Measurements from ENCODE around the gene ZNF506.
"Not testable (repeated sequence)": the region's sequence is repeated elsewhere in the genome, so short reads cannot be mapped to it uniquely, and the experiment has no call there.

Gene ZNF506

DNA sequence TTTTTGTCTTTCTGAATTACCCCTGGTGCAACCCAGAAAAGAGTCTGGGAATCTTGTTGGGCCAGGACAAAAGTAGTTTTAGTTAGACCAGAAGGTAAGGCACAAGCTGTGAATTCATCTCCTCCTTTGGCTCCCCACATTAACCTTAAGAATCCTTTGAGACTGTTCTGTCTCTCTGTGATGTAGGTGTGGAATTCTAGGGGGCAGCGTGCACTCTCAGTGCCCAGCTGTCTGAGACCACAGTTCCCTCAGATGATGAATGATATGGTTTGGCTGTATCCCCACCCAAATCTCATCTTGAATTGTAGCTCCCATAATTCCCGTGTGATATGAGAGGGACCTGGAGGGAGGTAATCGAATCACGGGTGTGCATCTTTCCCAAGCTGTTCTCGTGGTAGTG, 43.9 kb downstream of the ZNF506 start:
- DNase-seq: no peak

DNA sequence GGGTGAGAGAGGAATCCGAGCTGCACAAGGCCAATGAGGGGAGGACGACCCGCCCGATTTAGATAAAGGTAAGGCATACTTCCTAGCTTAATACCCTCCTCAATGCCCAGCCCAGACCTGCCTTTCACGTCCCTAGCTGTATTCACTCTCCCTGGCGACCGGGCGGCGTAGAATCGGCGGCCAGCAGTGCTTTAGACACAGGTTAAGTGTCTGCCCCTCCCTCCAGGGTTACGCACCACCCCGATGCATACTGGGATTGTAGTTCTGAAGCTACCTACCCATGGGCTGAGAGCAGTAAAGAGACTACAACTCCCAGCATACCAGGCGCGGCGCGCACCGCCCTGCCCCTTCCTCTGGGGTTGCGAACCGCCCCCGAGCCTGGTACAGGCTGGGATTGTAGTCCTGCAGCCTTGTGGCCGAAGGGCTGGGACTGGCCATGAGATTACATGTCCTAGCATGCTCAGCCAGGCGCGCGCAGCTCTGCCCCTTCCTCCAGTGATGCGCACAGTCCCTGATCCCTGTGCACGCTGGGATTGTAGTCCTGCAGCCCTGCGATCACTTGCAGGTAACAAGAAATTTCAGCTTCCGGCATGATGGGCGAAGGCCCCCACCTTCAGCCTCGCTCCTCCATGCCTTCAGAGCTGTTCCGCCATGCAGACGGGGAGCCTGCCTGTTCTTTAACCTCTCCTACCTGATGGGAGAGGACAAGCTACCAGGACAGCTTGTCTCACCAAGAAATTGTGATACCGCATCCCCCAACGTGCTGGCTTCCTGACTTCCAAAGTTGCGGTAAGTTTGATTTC, 45.1 kb downstream of the ZNF506 start:
- DNase-seq: peak; percentile 89

DNA sequence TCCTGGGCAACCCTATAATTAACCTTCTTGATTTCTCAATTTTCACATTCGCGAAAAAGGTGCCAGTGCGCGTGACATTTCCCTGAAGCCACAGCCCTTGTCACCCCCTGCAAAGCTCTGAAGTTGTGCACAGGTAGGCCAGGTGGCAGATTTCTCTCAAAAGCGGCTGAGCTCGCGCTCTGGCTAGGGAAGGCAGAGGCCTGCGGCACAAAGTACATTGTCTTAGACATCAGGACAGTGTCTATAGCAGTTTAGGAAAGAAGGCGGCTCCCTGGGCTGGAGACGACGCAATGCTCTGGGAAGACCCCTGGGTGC, 45.7 kb downstream of the ZNF506 start:
- DNase-seq: no peak

DNA sequence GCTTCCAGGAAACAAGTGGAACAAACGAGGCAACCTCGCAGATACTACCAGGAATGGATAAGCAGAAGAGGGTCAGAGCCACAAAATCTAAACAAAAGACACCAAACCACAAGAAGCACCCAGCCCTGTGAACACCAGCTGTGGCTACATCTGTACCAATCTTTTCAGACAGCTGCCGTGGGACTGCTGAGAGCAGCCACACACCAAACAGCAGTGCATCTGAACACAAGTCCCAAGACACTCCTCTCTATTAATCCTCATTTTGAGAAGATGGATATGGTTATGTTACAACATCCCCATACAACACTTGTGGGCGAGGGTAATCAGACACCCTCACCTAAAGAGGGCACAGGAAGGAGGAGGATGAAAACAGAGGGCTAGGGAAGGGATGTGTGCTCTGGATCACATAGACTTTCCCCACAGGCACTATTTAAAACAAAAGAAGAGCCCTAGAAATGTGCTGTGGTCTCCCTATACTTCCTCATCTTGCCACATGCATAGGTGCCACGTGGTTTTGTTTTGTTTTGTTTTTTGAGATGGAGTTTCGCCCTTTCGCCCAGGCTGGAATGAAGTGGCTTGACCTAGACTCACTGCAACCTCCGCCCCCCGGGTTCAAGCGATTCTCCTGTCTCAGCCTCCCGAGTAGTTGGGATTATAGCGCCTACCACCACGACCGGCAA, 47.1 kb downstream of the ZNF506 start:
- DNase-seq: no peak

DNA sequence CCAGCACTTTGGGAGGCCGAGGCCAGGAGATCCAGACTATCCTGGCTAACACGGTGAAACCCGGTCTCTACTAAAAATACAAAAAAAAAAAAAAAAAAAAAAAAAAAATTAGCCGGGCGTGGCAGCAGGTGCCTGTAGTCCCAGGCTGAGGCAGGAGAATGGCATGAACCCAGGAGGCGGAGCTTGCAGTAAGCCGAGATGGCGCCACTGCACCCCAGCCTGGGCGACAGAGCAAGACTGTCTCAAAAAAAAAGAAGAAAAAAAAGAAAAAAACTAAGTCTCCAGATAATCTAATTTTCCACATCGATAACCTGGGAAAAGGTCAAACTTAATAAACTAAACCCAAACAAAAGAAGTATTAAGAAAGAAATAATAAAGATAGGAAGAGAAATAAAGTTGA, 49.6 kb downstream of the ZNF506 start:
- DNase-seq: not testable (repeated sequence)

GRCh38 chr19:19769971-19770370, 51.6 kb downstream of the ZNF506 start:
- not testable (repeated sequence) for DNase-seq

DNA sequence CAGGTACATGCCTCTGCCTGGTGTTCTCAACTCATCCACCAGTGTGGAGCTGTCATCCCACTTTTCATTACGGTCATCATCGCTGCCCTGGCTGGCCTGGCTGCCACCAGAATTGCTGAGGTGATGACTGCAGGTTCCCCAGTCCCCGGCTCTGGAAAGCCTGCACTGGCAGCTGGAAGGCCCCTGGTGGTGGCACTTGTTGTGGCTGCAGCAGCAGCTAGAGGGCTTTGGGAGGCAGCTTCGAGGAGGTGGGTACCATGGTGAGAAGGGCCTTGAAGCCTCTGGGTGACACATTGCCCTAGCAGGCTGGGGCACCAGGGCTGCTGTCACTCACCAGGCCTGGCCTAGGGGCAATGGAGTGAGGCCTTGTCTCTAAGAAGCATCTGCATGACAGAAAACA, 63.4 kb downstream of the ZNF506 start:
- DNase-seq: no peak

GRCh38 chr19:19752760-19753403, 68.7 kb downstream of the ZNF506 start:
- DNase-seq: no peak

GRCh38 chr19:19751846-19752245, 69.7 kb downstream of the ZNF506 start:
- DNase-seq: no peak

DNA sequence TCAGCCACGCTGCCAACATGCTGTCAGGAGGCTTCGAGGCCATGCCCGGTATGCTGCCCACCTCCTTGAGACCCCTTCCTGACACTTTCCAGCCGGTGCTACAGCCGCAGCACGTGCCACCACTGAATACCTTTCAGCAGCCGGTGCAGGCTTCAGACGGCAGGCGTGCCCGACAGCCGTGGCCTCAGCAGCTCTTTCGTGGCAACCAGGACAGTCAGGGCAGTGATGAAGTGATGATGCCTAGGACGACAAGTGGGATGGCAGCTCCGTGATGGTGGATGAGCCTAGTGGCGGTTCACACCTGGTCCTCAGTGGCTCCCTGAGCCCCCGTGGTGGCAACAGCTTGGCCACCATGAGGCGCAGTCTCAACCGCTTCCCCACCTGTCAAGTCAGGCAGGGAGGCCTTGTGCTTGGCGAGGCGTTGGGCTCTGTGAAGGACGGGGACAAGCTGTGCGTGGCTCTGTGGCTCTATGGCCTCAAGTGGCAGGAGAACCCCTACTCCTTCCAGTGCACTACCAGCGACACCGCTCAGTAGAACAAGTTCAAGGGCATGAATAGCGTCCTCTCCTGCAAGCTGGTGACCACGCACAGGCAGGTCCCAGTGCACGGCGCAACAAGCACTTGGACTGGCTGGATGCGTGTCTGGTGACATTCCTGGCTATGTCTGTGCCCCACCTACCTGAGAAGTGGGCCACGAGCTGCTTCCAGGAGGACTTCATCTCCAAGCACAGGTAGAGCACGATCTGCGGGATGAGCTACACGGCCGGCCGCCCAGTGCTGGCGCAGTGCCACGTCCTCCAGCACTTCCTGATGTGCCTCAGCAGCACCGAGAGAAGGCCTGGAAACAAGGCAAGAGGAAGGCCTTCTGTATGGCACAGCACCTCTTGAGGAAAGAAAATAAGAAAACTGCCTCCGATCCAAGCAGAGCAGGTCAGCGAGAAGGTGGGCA, 70.4 kb downstream of the ZNF506 start:
- no peak for DNase-seq

- DNase-seq: no peak
Measured at GRCh38 chr19:19749908-19750841, 71.4 kb downstream of the ZNF506 start.

DNA sequence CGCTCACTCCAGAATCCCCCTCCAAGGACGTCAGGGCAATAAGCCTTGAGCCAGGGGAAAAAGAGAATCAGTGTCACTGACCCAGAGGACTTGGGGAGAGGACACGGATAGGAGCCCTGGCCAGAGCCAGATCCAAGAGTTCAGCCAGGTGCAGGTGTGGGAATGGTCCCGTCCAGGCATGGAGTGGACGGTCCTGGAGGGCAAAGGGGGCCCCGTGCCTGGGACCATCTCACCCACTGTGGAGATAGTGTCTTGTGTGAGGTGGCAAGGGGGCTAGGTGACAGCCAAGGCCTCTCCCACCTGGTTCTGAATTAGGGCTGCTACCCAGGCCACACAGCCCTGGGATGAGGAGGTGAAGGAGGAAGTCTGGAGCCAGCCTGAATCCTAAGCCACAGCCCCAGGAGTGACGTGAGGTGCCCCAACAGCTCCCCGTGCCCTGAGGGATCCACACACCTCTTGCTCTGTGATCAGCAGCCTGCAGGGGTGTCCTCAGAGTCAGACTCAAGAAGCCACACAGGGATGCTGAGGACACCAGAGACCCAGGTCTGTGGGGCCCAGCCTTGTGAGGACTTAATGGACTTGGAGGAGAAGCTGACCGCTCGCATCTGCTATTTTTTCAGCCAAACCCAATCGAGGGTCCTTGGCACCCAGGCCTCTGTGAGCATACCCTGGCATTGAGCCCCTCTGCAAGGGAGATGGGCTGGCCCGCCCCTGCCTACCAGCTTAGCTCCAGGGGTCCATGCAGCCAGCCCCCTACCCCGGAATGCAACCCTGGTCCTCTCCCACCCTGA, 72.2 kb downstream of the ZNF506 start:
- no peak for DNase-seq

GRCh38 chr19:19748249-19748938, 73.2 kb downstream of the ZNF506 start:
- no peak for DNase-seq

DNA sequence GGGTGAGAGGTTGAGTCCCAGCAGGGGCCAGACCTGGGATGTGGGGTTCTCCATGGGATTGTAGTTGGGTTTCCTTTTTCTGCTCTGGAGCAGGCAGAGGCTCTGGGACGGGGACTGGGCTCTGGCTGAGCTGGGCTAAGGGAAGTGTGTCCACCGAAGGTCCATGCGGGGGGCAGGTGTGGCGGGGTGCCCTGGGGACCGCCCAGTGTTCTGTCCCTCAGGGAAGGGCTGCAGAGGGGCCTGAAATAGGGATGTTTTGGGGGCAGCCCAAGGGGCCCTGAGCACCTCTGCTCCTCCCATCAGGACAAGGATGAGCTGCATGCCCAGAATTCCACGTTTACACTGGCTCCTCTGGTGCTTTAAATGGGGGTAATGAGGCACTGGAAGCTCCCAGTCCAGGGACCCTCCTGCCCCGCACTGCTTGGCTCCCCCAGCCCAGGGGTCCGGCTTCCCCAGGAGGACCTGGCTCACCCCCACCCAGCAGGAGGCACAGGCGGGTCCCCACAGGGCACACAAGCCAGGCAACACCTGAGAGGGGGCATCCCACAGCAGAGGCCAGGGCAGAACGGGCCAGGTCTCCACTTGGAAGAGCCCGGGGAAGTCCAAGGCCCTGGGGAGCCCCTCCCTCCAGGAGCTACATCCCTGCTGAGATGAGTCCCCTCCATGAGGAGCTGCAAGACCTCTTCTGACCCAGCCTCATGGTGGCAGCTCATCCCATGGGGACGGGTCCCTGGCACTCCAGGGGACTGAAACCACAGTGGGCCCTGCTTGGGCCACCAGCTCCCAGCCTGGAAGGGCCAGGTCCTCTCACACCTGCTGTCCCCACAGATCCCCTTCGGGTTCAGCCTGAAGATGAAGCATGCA, 74.0 kb downstream of the ZNF506 start:
- no peak for DNase-seq

DNA sequence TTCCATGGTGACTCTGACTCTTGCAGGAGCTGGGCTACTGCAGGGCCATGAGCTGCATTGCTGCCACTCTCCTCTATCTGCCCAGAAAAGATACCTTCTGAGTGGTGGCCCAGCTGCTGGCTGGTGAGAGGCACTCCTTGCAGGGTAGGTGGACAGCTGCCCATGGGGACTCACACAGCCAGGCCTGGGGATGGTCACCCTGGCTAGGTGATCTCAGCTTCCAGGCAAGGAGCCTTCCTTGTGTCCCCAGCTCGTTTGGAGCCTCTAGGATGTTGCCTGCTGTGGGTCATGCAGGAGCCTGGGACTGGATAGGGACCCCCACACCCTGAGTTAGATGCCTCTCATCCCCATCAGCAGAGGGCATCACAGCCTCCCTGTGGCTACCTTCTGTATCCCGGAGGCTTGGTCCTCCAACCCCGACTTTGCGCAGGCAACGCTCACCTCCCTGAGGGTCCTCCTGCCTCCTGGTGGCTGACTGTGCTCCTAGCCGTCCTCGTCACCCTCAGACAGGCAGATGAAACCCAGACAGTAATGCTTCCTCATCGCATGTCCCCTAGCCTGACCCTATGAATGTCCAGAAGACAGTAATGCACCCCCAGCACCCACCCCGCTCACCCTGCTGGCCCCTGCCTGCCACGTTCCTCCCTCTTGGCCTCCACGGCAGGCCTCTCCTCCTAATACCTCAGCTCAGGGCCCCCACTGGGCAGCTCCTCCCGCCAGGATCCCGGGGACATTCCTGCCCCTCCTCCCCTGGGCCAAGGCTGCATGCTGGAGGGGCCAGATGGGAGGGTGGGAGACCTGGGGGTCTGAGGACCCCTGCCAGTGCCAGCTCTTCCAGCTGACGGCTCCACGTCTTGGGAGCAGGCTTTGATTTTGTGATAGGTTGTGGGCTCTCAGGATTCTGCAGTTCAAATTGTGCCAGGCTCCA, 75.0 kb downstream of the ZNF506 start:
- no peak for DNase-seq

DNA sequence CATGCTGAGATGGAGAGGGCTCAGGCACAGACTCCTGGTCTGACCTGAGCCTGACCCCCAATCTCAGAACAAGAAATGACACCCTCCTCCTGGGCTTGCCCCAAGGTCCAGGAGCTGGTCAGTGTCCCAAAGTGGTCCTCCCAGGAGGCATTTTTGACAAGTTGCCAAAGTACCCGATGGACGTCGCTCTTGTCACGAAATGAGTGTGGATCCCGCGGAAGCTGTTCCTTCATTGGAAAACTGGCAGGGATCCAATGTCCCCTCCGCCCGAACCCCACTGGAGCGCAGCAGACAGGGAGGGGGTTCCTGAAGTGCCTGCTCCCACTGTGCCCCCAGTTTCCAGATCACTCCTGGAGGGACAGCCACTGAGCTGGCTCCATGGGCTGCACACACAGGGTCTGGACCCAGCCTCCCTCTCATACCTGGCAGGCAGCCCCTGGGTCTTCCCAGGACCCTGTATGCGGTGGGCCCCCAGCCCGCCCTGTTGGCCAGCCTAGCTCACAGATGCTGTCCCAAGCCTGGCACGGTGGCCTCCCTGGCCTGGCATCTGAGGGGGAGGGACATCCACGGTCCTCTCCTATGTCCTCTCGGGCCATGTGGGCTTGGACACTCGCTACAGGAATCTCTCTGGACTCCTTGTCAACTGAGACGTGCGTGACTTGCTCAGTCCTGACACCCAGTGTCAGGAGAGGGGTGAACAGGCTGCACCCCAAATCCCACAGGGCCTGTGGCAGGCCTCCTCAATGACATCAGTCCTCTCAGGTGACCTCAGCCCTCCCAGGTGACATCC, 75.9 kb downstream of the ZNF506 start:
- DNase-seq: no peak

- DNase-seq: no peak
Measured at GRCh38 chr19:19744641-19745040, 76.9 kb downstream of the ZNF506 start.

Measured in NK-92 treated with Interleukin-12 subunit alpha and Interleukin-12 subunit beta, amount 100 ng/mL, for 24 hours (cell line).